K562 (cell line): ENCODE results near the gene ISG20. TPM values are rescaled to one million over a fixed set of nuclear protein-coding genes. Genes with fewer than 3 reads are reported as not detected.
A peak's percentile ranks its signal among the peaks of the same experiment; 100 is the strongest.

Experiments used
- ATAC-seq: fragments of 200-7000 bp; cut with Tn5 transposase; 3 replicates; pipeline ENCODE4 v1.9.1; 2020; ENCODE audit warnings: moderate library complexity
- BruUV-seq: library from RNA; stranded (reverse); fragments of 400-500 nt; replicated peaks from 2 replicates; lab custom pipeline; 2021; lab: Mats Ljungman, UMichigan
- CTCF ChIA-PET: fragments of 300-600 bp; formaldehyde crosslinking; extraction: SDS; loops from one replicate; lab custom pipeline; 2021; ENCODE audit warnings: low intra/inter-chr PET ratio; lab: Yijun Ruan, JAX
- POLR2A ChIA-PET: fragments of 300-600, 350-650 bp; sonication (Branson Sonifier 250); formaldehyde crosslinking; extraction: SDS; loops from one replicate; lab custom pipeline; 2021; ENCODE audit warnings: antibody characterized with exemption, inconsistent platforms; lab: Yijun Ruan, JAX
- DNase-seq, 4 experiments: peaks; one replicate each; pipeline versions ENCODE4 v3.0.0 to v3.0.0-alpha.2; 2011 to 2018; ENCODE audit warnings: low spot score in 3 of 4, mixed read lengths in 3 of 4; ENCODE audit errors: extremely low read depth in 1 of 4
- FAIRE-seq: peaks from 2 replicates; lab custom pipeline; 2011; peaks lifted over from hg19 to GRCh38; lab: Jason Lieb, UNC
- H2AFZ ChIP-seq: 2 replicates; pipeline ENCODE4 v1.6.0; 2011; ENCODE audit warnings: low read depth, low read length, control low read depth, inconsistent platforms
- H3K27ac ChIP-seq: fragments of 200-600 bp; 3 replicates; pipeline ENCODE4 v1.8.0; 2011; ENCODE audit warnings: low read depth, mild to moderate bottlenecking, control low read depth, inconsistent platforms, low read length, moderate library complexity, mixed read lengths; ENCODE audit errors: extremely low read depth
- H3K27me3 ChIP-seq, 2 experiments: fragments of 300-600 bp in 1 of 2; 2 replicates in 1 of 2; 3 replicates in 1 of 2; pipeline versions ENCODE4 v1.6.0 to v1.8.0; 2011; ENCODE audit warnings: inconsistent platforms in 2 of 2, low read length in 2 of 2, mild to moderate bottlenecking in 1 of 2, mixed read lengths in 1 of 2, moderate library complexity in 1 of 2; ENCODE audit not compliant: control insufficient read depth in 2 of 2, insufficient read depth in 2 of 2
- H3K36me3 ChIP-seq: fragments of 300-600 bp; 3 replicates; pipeline ENCODE4 v1.8.0; 2011; ENCODE audit warnings: mild to moderate bottlenecking, low read length, inconsistent platforms; ENCODE audit not compliant: control insufficient read depth, insufficient read depth
- H3K4me1 ChIP-seq, 2 experiments: fragments of 200-600 bp in 1 of 2; replicated peaks in 1 of 2; 2 replicates in 1 of 2; 3 replicates in 1 of 2; pipeline versions ENCODE4 v1.5.1 to v1.8.0; 2011; ENCODE audit warnings: inconsistent platforms in 2 of 2, low read length in 2 of 2, mild to moderate bottlenecking in 1 of 2, mixed read lengths in 1 of 2, moderate library complexity in 1 of 2; ENCODE audit not compliant: control insufficient read depth in 2 of 2, insufficient read depth in 2 of 2
- H3K4me2 ChIP-seq: 2 replicates; pipeline ENCODE4 v1.6.1; 2011; ENCODE audit warnings: low read length, control low read depth, inconsistent platforms, mixed read lengths; ENCODE audit not compliant: insufficient read depth
- H3K4me3 ChIP-seq: fragments of 200-600 bp; sonication (generic), shearing (Covaris generic); 2 replicates; pipeline ENCODE4 v1.5.1; 2016; ENCODE audit warnings: control low read depth, inconsistent platforms
- H3K79me2 ChIP-seq: fragments of 200-600 bp; 3 replicates; pipeline ENCODE4 v1.8.0; 2011; ENCODE audit warnings: low read length, inconsistent platforms; ENCODE audit not compliant: control insufficient read depth, insufficient read depth
- H3K9ac ChIP-seq, 2 experiments: 2 replicates each; pipeline versions ENCODE4 v1.6.0 to v1.6.1; 2011; ENCODE audit warnings: low read depth in 2 of 2, low read length in 2 of 2, control low read depth in 1 of 2, inconsistent platforms in 1 of 2, mild to moderate bottlenecking in 1 of 2, mixed read lengths in 1 of 2; ENCODE audit not compliant: insufficient read depth in 1 of 2
- H3K9me1 ChIP-seq: one replicate; pipeline ENCODE4 v1.6.0; 2011; ENCODE audit warnings: inconsistent platforms, mild to moderate bottlenecking, low read length, moderate library complexity; ENCODE audit not compliant: control insufficient read depth, insufficient read depth
- H3K9me3 ChIP-seq: replicated peaks from 2 replicates; pipeline ENCODE4 v1.5.1; 2011; ENCODE audit warnings: low read depth, low read length, inconsistent platforms; ENCODE audit not compliant: control insufficient read depth, insufficient read depth
- H4K20me1 ChIP-seq: replicated peaks from 2 replicates; pipeline ENCODE4 v1.6.1; 2011; ENCODE audit warnings: low read length, inconsistent platforms, mixed read lengths; ENCODE audit not compliant: control insufficient read depth, insufficient read depth
- KDM1A ChIP-seq, 2 experiments: fragments of 450-650 bp; IDR thresholded peaks; 2 replicates each; pipeline ENCODE4 v1.6.1; 2016; ENCODE audit warnings: mild to moderate bottlenecking in 2 of 2
- PML ChIP-seq: IDR thresholded peaks from 2 replicates; pipeline ENCODE4 v1.6.1; 2012; ENCODE audit warnings: low read length, inconsistent platforms
- RCOR1 ChIP-seq, 2 experiments: IDR thresholded peaks; 2 replicates each; pipeline ENCODE4 v1.6.1; 2012; ENCODE audit warnings: low read depth in 2 of 2, low read length in 2 of 2, borderline replicate concordance in 1 of 2, improper control_type of control experiment in 1 of 2
- WGBS: fragments of 100-300 bp; shearing (Covaris generic); methylation state at CpG from one replicate; pipeline ENCODE4 v1.1.6; 2016; ENCODE audit warnings: low coverage, mixed read lengths; ENCODE audit not compliant: insufficient coverage; ENCODE audit errors: missing lambda C conversion rate; 5-methylcytosine and 5-hydroxymethylcytosine counted together
- in situ Hi-C: fragments of 300-500 bp; cut with MboI; formaldehyde crosslinking; loops from 4 replicates; pipeline ENCODE4 v1.15.0; 2018; ENCODE audit warnings: inconsistent platforms, mixed read lengths
- intact Hi-C: fragments of 100-400 bp; cut with micrococcal nuclease; formaldehyde crosslinking; loops from 2 replicates; pipeline ENCODE4 v1.14.2; 2022
- polyA plus RNA-seq, 8 experiments: library from polyadenylated mRNA; depleted of rRNA in 4 of 8; stranded (reverse) in 5 of 8; unstranded in 3 of 8; fragments of >200 nt; fragmentation: Nextera tagmentation in 2 of 8; fragmentation: Illumina TruSeq in 1 of 8; extraction: Ambion mirVana in 2 of 8; extraction: Trizol in 1 of 8; gene quantifications; 2 replicates each; pipeline versions ENCODE4 v1.2.1 to v1.2.3, GENCODE V29; 2011 to 2014; ENCODE audit warnings: inconsistent platforms in 1 of 8, missing spikeins in 1 of 8
- total RNA-seq, 7 experiments: library from RNA; depleted of rRNA in 6 of 7; stranded (reverse); fragments of >200 nt in 6 of 7; fragmentation: Illumina TruSeq in 2 of 7; extraction: Trizol in 2 of 7; gene quantifications; 2 replicates each; pipeline versions ENCODE4 v1.2.1 to v1.2.3, GENCODE V29; 2011 to 2021; ENCODE audit warnings: low replicate concordance in 1 of 7

Gene ISG20
- total and polyA plus RNA-seq, 9 of the 15 experiments (the other 6 are each of a cell fraction or from before 2014, with no cell fraction given), result 0.06 to 2.1 (median 1.00) TPM

DNA sequence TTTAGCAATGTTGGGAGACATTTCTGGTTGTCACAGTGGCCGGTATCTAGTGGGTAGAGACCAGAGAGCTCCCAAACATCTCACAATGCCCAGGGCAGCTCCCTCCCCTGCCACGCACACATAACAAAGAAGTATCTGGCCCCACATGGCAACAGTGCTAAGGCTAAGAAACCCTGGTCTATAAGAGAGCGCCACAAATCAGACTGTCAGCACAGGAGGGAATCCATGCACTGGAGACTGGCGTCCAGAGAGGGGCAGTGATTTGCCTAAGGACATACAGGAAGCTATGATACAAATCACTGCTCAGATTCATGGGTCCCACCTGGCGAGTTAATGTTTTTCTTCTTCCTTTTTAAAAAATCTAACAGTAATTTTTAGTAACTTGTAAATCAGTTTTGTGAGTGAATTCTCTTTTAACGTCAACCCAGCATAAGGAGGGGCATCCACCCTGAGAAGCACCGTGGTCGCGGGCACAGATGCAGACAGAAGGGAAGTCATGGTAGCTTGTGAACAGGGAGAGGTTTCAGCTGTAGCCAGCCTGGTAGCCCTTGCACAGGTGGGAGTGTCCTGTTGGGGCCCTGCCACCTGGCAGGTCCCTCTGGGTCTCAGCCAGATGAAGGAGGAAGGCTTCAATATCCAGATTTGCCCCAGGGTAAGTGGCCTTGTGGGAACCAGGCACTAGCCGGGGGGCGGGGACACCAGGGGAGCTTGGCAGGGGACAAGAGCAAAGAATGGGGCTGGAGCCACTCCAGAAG lies 8.7 kb downstream of the ISG20 start:
- Histone ChIP-seq H3K27ac (no peak overlapping the region), H3K4me1 (no peaks in the 10 kb centered on the region), H4K20me1 (peaks cover 3% of the 10 kb centered on the region; the same call in 1 of the 2 replicates), H3K79me2 (no peaks in the 10 kb centered on the region), H3K9ac (no peak overlapping the region), H3K4me2 (no peak overlapping the region)
- CTCF ChIA-PET, result no interaction called here
- BruUV-seq, result no TSS peak
- intact Hi-C loops, result no loop called here
- WGBS, result 19% methylated on average over 11 of the region's 11 CpGs
- FAIRE-seq, result no peak
- TF ChIP-seq KDM1A (IDR thresholded peaks at IDR 0.05), result peak; percentile 85 to 88
- TF ChIP-seq RCOR1 (IDR thresholded peaks at IDR 0.05; ENCODE audit: borderline replicate concordance in 1 of 2, low read depth in 2 of 2, low read length in 2 of 2), result peak in 1 of 2 experiments; percentile 78; a peak in 2 of 4 replicates
- no peak for TF ChIP-seq PML
- TF ChIP-seq, all 486 proteins: peak for 2
- H3K9me3 ChIP-seq, result no peaks in the 10 kb centered on the region
- no peaks in the 10 kb centered on the region for H3K9me1 ChIP-seq
- ATAC-seq (0 out of 3 replicates have a peak, but pooled peaks have one; percentile 18), DNase-seq (no peak)
- POLR2A ChIA-PET, result interaction anchor here (0.6 kb wide), 1 partner anchor 12 kb away, joined by 3 read pairs; no protein-coding TSS in a partner anchor
- H3K36me3 ChIP-seq, result no peaks in the 10 kb centered on the region
- in situ Hi-C loops, result no loop called here
- no peak overlapping the region for H3K4me3 ChIP-seq
- H3K27me3 ChIP-seq, result peaks cover 0 to 33% of the 10 kb centered on the region in 2 experiments; a peak in 4 of 5 replicates
- no peak overlapping the region for H2AFZ ChIP-seq
